K562 (cell line): ENCODE data around the gene KRT33A. TPM values are rescaled to one million over a fixed set of nuclear protein-coding genes. Genes with fewer than 3 reads are reported as not detected.

Experiments used
- ATAC-seq: fragments of 200-7000 bp; cut with Tn5 transposase; 3 replicates; pipeline ENCODE4 v1.9.1; 2020; ENCODE audit warnings: moderate library complexity
- BruUV-seq: library from RNA; stranded (reverse); fragments of 400-500 nt; replicated peaks from 2 replicates; lab custom pipeline; 2021; lab: Mats Ljungman, UMichigan
- CTCF ChIA-PET: fragments of 300-600 bp; formaldehyde crosslinking; extraction: SDS; loops from one replicate; lab custom pipeline; 2021; ENCODE audit warnings: low intra/inter-chr PET ratio; lab: Yijun Ruan, JAX
- POLR2A ChIA-PET: fragments of 300-600, 350-650 bp; sonication (Branson Sonifier 250); formaldehyde crosslinking; extraction: SDS; loops from one replicate; lab custom pipeline; 2021; ENCODE audit warnings: antibody characterized with exemption, inconsistent platforms; lab: Yijun Ruan, JAX
- DNase-seq, 4 experiments: peaks; one replicate each; pipeline versions ENCODE4 v3.0.0 to v3.0.0-alpha.2; 2011 to 2018; ENCODE audit warnings: low spot score in 3 of 4, mixed read lengths in 3 of 4; ENCODE audit errors: extremely low read depth in 1 of 4
- FAIRE-seq: peaks from 2 replicates; lab custom pipeline; 2011; peaks lifted over from hg19 to GRCh38; lab: Jason Lieb, UNC
- H2AFZ ChIP-seq: 2 replicates; pipeline ENCODE4 v1.6.0; 2011; ENCODE audit warnings: low read depth, low read length, control low read depth, inconsistent platforms
- H3K27ac ChIP-seq: fragments of 200-600 bp; 3 replicates; pipeline ENCODE4 v1.8.0; 2011; ENCODE audit warnings: low read depth, mild to moderate bottlenecking, control low read depth, inconsistent platforms, low read length, moderate library complexity, mixed read lengths; ENCODE audit errors: extremely low read depth
- H3K27me3 ChIP-seq, 2 experiments: fragments of 300-600 bp in 1 of 2; 2 replicates in 1 of 2; 3 replicates in 1 of 2; pipeline versions ENCODE4 v1.6.0 to v1.8.0; 2011; ENCODE audit warnings: inconsistent platforms in 2 of 2, low read length in 2 of 2, mild to moderate bottlenecking in 1 of 2, mixed read lengths in 1 of 2, moderate library complexity in 1 of 2; ENCODE audit not compliant: control insufficient read depth in 2 of 2, insufficient read depth in 2 of 2
- H3K36me3 ChIP-seq: fragments of 300-600 bp; 3 replicates; pipeline ENCODE4 v1.8.0; 2011; ENCODE audit warnings: mild to moderate bottlenecking, low read length, inconsistent platforms; ENCODE audit not compliant: control insufficient read depth, insufficient read depth
- H3K4me1 ChIP-seq, 2 experiments: fragments of 200-600 bp in 1 of 2; replicated peaks in 1 of 2; 2 replicates in 1 of 2; 3 replicates in 1 of 2; pipeline versions ENCODE4 v1.5.1 to v1.8.0; 2011; ENCODE audit warnings: inconsistent platforms in 2 of 2, low read length in 2 of 2, mild to moderate bottlenecking in 1 of 2, mixed read lengths in 1 of 2, moderate library complexity in 1 of 2; ENCODE audit not compliant: control insufficient read depth in 2 of 2, insufficient read depth in 2 of 2
- H3K4me2 ChIP-seq: 2 replicates; pipeline ENCODE4 v1.6.1; 2011; ENCODE audit warnings: low read length, control low read depth, inconsistent platforms, mixed read lengths; ENCODE audit not compliant: insufficient read depth
- H3K4me3 ChIP-seq: fragments of 200-600 bp; sonication (generic), shearing (Covaris generic); 2 replicates; pipeline ENCODE4 v1.5.1; 2016; ENCODE audit warnings: control low read depth, inconsistent platforms
- H3K79me2 ChIP-seq: fragments of 200-600 bp; 3 replicates; pipeline ENCODE4 v1.8.0; 2011; ENCODE audit warnings: low read length, inconsistent platforms; ENCODE audit not compliant: control insufficient read depth, insufficient read depth
- H3K9ac ChIP-seq, 2 experiments: 2 replicates each; pipeline versions ENCODE4 v1.6.0 to v1.6.1; 2011; ENCODE audit warnings: low read depth in 2 of 2, low read length in 2 of 2, control low read depth in 1 of 2, inconsistent platforms in 1 of 2, mild to moderate bottlenecking in 1 of 2, mixed read lengths in 1 of 2; ENCODE audit not compliant: insufficient read depth in 1 of 2
- H3K9me1 ChIP-seq: one replicate; pipeline ENCODE4 v1.6.0; 2011; ENCODE audit warnings: inconsistent platforms, mild to moderate bottlenecking, low read length, moderate library complexity; ENCODE audit not compliant: control insufficient read depth, insufficient read depth
- H3K9me3 ChIP-seq: replicated peaks from 2 replicates; pipeline ENCODE4 v1.5.1; 2011; ENCODE audit warnings: low read depth, low read length, inconsistent platforms; ENCODE audit not compliant: control insufficient read depth, insufficient read depth
- H4K20me1 ChIP-seq: replicated peaks from 2 replicates; pipeline ENCODE4 v1.6.1; 2011; ENCODE audit warnings: low read length, inconsistent platforms, mixed read lengths; ENCODE audit not compliant: control insufficient read depth, insufficient read depth
- GTF2F1 ChIP-seq: IDR thresholded peaks from 2 replicates; pipeline ENCODE4 v1.6.1; 2011; ENCODE audit warnings: low read depth, low read length, improper control_type of control experiment
- MTA1 ChIP-seq: fragments of 450-650 bp; IDR thresholded peaks from 2 replicates; pipeline ENCODE4 v1.6.1; 2017; ENCODE audit warnings: borderline replicate concordance
- WHSC1 ChIP-seq: IDR thresholded peaks from one replicate; pipeline ENCODE4 v1.6.1; 2012; ENCODE audit warnings: low read length, control low read depth, inconsistent platforms
- ZBTB2 ChIP-seq: fragments of 450-650 bp; IDR thresholded peaks from 2 replicates; pipeline ENCODE4 v1.6.1; 2016; ENCODE audit warnings: antibody characterized with exemption
- WGBS: fragments of 100-300 bp; shearing (Covaris generic); methylation state at CpG from one replicate; pipeline ENCODE4 v1.1.6; 2016; ENCODE audit warnings: low coverage, mixed read lengths; ENCODE audit not compliant: insufficient coverage; ENCODE audit errors: missing lambda C conversion rate; 5-methylcytosine and 5-hydroxymethylcytosine counted together
- in situ Hi-C: fragments of 300-500 bp; cut with MboI; formaldehyde crosslinking; loops from 4 replicates; pipeline ENCODE4 v1.15.0; 2018; ENCODE audit warnings: inconsistent platforms, mixed read lengths
- intact Hi-C: fragments of 100-400 bp; cut with micrococcal nuclease; formaldehyde crosslinking; loops from 2 replicates; pipeline ENCODE4 v1.14.2; 2022
- polyA plus RNA-seq, 8 experiments: library from polyadenylated mRNA; depleted of rRNA in 4 of 8; stranded (reverse) in 5 of 8; unstranded in 3 of 8; fragments of >200 nt; fragmentation: Nextera tagmentation in 2 of 8; fragmentation: Illumina TruSeq in 1 of 8; extraction: Ambion mirVana in 2 of 8; extraction: Trizol in 1 of 8; gene quantifications; 2 replicates each; pipeline versions ENCODE4 v1.2.1 to v1.2.3, GENCODE V29; 2011 to 2014; ENCODE audit warnings: inconsistent platforms in 1 of 8, missing spikeins in 1 of 8
- total RNA-seq, 7 experiments: library from RNA; depleted of rRNA in 6 of 7; stranded (reverse); fragments of >200 nt in 6 of 7; fragmentation: Illumina TruSeq in 2 of 7; extraction: Trizol in 2 of 7; gene quantifications; 2 replicates each; pipeline versions ENCODE4 v1.2.1 to v1.2.3, GENCODE V29; 2011 to 2021; ENCODE audit warnings: low replicate concordance in 1 of 7
- TF ChIP-seq, protein P1 (sequence below): conservative IDR thresholded peaks from 2 replicates; pipeline ENCODE4 v1.6.1; 2011; ENCODE audit warnings: low read depth, mild to moderate bottlenecking, low read length; ENCODE audit not compliant: control insufficient read depth

KRT33A gene
- total and polyA plus RNA-seq, 9 of the 15 experiments (the other 6 are each of a cell fraction or from before 2014, with no cell fraction given) = not detected

DNA sequence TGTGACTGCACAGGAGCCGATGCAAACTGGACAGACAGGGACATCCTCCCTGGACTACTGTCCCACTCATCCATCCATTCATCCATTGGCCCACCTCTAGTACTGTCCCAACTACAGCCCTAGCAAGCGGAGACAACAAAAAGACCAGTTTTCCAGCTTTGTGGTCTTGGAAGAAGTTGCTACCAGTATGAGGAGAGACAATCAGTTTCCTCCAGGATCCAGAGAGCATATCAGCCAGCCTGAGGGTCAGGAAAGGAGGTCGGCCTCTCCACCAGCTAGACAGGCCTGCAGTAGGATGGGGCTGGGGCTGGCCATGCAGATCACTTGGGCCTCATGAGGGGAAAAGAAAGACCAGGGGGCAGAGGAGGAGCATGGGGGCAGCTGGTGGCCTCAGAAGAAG lies 16.8 kb downstream of the KRT33A start:
- in situ Hi-C loops = no loop called here
- POLR2A ChIA-PET = interaction anchor here (0.7 kb wide), 1 partner anchor 206 kb away, joined by 3 read pairs; no protein-coding TSS in a partner anchor

More for the DNA sequence above, 16.8 kb downstream of the KRT33A start:
- no peaks in the 10 kb centered on the region for H3K36me3 ChIP-seq
- H3K9ac ChIP-seq = no peak overlapping the region; a peak in 1 of 4 replicates
- no peak for TF ChIP-seq WHSC1
- TF ChIP-seq ZBTB2 = no peak
- TF ChIP-seq, protein P1, sequence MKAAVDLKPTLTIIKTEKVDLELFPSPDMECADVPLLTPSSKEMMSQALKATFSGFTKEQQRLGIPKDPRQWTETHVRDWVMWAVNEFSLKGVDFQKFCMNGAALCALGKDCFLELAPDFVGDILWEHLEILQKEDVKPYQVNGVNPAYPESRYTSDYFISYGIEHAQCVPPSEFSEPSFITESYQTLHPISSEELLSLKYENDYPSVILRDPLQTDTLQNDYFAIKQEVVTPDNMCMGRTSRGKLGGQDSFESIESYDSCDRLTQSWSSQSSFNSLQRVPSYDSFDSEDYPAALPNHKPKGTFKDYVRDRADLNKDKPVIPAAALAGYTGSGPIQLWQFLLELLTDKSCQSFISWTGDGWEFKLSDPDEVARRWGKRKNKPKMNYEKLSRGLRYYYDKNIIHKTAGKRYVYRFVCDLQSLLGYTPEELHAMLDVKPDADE = no peak
- TF ChIP-seq MTA1 = no peak
- TF ChIP-seq GTF2F1 = no peak
- intact Hi-C loops = no loop called here
- no peaks in the 10 kb centered on the region for H3K79me2 ChIP-seq
- BruUV-seq = no TSS peak
- no peak overlapping the region for H3K27ac ChIP-seq
- CTCF ChIA-PET = no interaction called here
- FAIRE-seq = no peak
- H2AFZ ChIP-seq = no peak overlapping the region
- H3K9me1 ChIP-seq = no peaks in the 10 kb centered on the region
- 3% methylated on average over 3 of the region's 3 CpGs for WGBS
- peaks cover 0 to 12% of the 10 kb centered on the region in 2 experiments; a peak in 1 of 5 replicates for H3K27me3 ChIP-seq
- H3K4me3 ChIP-seq = no peak overlapping the region
- no peak for DNase-seq
- no peaks in the 10 kb centered on the region for H3K4me1 ChIP-seq
- H4K20me1 ChIP-seq = no peaks in the 10 kb centered on the region
- no peaks in the 10 kb centered on the region for H3K9me3 ChIP-seq
- ATAC-seq = no peak
- no peak overlapping the region for H3K4me2 ChIP-seq
